Adipose tissue (tissue), 3 donors: Measurements from ENCODE around the gene TRIOBP. TPM values are rescaled to one million over a fixed set of nuclear protein-coding genes. Genes with fewer than 3 reads are reported as not detected.

Experiments
- H3K27ac ChIP-seq: one replicate; pipeline ENCODE4 v1.5.1; 2013; ENCODE audit warnings: low read depth, low read length
- WGBS, 3 donors: extraction: QIAGEN DNeasy Blood & Tissue Kit; methylation state at CpG; one replicate each; pipeline ENCODE4 v1.1.7; 2013; 5-methylcytosine and 5-hydroxymethylcytosine counted together
- polyA plus RNA-seq, 3 donors: library from polyadenylated mRNA; stranded (reverse); fragments of 200-250 nt; gene quantifications; one replicate each; pipeline ENCODE4 v1.2.3, GENCODE V29; 2013
- donor health status: healthy with polysubstance abuse.
- donor health status: Bipolar disorder and iron deficiency.
- donor health status: healthy.

The TRIOBP gene
- polyA plus RNA-seq, 3 donors, result 28.1 to 104 (median 74.8) TPM

DNA sequence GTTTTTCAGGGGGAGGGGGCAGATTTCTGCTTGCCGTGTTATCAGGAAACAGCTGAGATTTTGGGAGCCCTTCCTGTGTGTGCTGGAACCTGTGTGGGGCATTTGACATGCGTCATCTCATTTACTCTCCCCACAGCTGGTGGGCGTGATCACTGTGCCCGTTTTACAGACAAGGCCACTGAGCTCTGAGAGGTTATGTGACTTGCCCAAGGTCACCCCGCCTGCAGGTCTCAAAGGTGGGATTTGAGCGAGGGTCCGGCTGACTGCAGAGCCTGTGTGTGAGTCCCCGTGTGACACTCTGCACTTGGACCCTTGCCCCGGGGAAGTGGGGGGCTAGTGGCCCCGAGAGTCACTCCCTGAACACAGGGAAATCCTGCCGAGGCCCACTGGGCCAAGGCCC, 62.4 kb downstream of the TRIOBP start:
- 85 to 87% (median 86%) methylated on average over 11 of the region's 11 CpGs for WGBS, 3 donors
- H3K27ac ChIP-seq, result no peak overlapping the region

DNA sequence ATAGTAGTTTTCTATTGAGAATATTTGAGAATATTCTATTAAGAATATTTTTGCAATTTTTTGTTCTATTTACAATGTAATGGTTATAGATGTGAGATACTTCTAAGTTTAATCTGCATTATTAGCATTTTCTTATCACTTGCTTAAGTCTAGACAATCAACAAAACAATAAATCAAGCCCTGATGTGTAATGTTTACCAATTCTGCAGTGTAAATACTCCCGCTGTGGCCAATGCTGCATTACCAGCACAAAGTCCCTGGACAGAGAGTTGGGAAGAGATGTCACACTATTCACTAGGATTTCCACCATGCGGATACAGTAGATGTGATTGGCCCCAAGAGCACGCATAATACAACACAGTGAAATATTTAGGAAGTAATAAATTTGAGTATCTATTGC, 63.3 kb downstream of the TRIOBP start:
- no peak overlapping the region for H3K27ac ChIP-seq
- 77 to 97% (median 92%) methylated on average over 3 of the region's 3 CpGs for WGBS, 3 donors

DNA sequence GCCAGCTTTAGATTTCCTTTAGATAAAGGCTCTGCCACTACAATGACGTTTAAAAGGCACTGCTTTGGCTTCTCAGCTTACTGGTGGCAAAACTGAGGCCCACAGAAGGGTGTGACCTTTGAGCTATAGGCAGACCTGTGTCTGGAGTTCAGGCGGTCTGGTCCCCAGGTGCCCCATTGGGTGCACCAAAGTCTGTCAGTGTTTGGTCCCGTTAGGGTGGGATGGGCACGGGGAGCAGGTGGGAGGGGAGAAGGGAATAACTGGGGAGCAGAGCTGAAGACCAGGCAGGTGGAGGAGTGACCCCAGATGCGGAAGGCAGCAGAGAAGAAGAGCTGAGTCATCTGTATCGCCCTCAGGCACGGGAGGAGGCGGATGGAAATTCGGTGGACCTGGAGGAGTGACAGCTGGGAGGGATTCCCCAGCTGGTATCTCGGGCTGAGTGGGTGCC, 65.6 kb downstream of the TRIOBP start:
- WGBS, 3 donors, result 69 to 86% (median 75%) methylated on average over 10 of the region's 10 CpGs
- H3K27ac ChIP-seq, result no peak overlapping the region

DNA sequence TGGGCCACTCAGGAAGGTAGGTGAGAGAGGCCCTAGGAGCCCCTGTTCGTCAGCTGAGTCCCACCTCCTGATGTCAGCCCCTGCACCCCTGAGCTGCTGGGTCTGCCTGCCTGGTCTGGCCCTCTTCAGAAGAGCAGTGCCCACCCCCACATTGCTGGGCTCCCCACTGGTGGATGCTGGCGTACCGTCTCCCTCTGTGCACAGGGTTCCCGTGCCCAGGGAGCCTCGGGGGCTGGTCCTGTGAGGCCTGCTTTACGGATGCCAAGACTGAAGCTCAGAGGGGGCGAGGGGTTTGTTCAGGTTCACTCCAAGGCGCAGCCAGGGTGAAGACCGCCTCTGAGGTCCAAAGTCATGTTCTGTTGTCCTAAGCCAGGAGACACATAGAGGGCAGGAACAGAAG, 66.2 kb downstream of the TRIOBP start:
- WGBS, 3 donors, result 94 to 97% (median 94%) methylated on average over 9 of the region's 9 CpGs
- no peak overlapping the region for H3K27ac ChIP-seq

DNA sequence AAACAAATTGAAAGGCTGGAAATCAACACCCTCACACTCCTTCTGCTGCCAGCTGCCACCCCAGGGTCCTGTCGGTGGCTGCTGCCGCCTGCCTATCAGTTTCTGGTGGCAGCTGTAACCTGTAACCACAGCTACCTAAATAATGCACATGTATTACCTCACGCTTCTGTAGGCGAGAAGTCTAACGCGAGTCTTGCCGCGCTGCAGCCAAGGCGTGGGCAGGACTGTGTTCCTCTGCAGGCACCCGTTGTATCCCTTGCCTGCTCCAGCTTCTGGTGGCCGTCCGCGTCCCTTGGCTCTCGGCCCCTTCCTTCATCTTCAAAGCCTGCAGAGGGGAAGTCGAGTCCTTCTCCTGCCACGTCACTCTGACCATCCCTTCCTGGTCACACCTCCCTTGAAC, 66.8 kb downstream of the TRIOBP start:
- WGBS, 3 donors, result 88 to 94% (median 90%) methylated on average over 16 of the region's 16 CpGs
- no peak overlapping the region for H3K27ac ChIP-seq

DNA sequence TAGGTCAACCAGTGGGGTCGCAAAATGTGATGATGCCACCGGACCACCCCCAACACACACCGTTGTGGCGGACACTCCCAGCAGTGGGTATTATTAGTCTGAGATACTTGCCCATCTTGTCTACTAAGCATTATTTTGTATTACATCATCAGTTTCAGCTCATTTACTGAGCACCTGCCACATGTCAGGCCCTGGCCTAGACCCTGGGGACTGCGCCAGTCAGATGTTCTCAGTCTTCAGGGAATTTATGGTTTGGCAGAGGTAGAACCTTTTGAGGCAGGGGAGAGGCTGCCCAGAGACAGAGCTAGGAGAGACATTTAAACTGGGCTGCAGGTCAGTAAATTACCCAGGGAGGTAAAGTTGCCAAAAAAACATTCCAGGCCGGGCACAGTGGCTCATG, 67.8 kb downstream of the TRIOBP start:
- H3K27ac ChIP-seq, result no peak overlapping the region
- WGBS, 3 donors, result 77 to 82% (median 80%) methylated on average over 6 of the region's 6 CpGs

DNA sequence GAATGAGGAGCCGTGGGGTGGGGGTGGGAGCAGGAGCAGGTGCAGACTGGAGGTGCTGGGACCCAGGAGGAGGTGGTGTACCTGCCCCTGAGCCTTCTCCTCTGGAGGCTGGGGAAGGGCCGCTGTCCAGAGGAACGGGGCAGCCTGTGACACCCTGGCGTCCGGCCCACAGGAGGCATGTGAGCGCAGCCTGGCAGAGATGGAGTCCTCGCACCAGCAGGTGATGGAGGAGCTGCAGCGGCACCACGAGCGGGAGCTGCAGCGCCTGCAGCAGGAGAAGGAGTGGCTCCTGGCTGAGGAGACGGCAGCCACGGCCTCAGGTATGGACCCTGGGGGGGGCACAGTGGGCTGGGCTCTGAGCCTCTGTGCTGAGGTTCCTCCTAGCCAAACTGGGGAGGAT, 68.7 kb downstream of the TRIOBP start:
- H3K27ac ChIP-seq, result no peak overlapping the region

DNA sequence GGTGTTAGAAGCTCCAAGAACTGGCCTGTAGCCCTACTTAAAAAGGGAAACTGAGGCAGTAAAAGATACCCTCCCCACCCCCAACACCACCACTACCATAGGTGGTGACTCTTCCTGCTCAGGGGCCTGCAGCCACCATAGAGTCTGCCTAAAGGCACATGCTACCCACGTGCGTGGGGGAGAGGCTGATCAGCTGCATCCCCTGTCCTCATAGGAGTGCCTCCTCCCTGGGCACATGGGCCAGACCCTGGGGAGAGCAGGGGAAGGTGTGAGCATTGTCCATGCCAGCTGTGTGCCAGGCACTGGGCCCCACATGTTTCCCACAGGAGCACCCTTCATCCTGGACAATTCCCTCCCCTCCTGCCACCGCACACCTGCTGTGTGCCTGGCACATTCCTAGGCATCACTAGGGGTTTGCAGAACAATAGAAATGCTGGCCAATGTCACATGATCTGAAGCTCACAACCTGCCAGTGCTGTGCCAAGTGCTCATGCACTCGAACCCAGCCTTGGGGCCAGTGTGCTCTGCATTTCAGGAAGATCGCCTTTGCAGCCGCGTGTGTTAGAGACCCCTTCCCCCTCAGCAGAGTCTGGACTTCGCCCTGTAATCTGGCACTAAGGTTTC, 69.2 kb downstream of the TRIOBP start:
- no peak overlapping the region for H3K27ac ChIP-seq
- WGBS, 3 donors, result 83 to 87% (median 85%) methylated on average over 8 of the region's 8 CpGs

More for the DNA sequence above, 68.7 kb downstream of the TRIOBP start:
- 83 to 94% (median 93%) methylated on average over 11 to 13 of the region's 13 CpGs for WGBS, 3 donors

DNA sequence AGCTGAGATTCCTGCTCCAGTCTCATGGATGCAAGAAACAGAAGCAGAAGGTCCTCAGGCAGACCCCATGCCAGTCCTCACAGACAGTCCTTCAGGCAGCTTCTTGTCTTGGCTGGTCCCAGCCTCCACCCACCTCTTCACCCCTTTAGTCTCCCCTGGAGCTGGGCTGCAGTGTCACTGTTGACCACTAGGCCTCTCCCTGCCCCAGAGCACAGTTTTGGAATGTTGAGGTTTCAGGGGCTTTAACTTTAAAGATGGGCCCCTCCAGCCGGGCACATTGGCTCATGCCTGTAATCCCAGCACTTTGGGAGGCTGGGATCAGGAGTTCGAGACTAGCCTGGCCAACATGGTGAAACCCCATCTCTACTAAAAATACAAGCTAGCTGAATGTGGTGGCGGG, 71.4 kb downstream of the TRIOBP start:
- WGBS, 3 donors, result 95 to 98% (median 98%) methylated on average over 3 of the region's 3 CpGs
- no peak overlapping the region for H3K27ac ChIP-seq

DNA sequence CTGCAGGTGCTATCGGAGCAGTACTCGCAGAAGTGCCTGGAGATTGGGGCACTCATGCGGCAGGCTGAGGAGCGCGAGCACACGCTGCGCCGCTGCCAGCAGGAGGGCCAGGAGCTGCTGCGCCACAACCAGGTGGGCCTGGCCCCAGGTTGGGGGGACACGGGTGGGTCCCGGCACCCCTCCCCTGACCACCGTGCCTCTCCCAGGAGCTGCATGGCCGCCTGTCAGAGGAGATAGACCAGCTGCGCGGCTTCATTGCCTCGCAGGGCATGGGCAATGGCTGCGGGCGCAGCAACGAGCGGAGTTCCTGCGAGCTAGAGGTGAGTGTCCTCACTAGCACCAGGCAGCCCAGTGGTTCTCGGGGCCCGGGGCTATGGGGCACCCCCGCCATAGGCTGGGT, 72.2 kb downstream of the TRIOBP start:
- no peak overlapping the region for H3K27ac ChIP-seq
- 94 to 96% (median 95%) methylated on average over 24 of the region's 24 CpGs for WGBS, 3 donors

DNA sequence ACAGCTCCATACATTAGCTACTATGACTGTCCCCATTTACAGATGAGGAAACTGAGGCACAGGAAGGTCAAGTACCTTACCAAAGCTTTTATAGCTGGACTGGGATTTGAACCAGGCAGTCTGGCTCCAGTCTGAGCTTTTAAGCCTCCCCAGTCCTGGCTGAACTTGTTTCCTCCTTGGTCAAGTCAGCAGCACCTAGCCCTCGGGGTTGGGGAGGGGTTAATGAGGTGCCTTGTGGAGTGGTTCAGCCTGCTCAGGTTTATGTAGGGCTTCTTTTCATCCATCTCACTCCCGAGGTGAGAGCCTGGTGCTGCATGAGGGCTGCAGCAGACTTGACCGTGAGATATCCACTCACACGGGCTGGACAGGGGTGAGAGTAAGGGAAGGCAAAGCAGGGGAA, 74.2 kb downstream of the TRIOBP start:
- 56 to 62% (median 57%) methylated on average over 4 of the region's 4 CpGs for WGBS, 3 donors
- no peak overlapping the region for H3K27ac ChIP-seq

DNA sequence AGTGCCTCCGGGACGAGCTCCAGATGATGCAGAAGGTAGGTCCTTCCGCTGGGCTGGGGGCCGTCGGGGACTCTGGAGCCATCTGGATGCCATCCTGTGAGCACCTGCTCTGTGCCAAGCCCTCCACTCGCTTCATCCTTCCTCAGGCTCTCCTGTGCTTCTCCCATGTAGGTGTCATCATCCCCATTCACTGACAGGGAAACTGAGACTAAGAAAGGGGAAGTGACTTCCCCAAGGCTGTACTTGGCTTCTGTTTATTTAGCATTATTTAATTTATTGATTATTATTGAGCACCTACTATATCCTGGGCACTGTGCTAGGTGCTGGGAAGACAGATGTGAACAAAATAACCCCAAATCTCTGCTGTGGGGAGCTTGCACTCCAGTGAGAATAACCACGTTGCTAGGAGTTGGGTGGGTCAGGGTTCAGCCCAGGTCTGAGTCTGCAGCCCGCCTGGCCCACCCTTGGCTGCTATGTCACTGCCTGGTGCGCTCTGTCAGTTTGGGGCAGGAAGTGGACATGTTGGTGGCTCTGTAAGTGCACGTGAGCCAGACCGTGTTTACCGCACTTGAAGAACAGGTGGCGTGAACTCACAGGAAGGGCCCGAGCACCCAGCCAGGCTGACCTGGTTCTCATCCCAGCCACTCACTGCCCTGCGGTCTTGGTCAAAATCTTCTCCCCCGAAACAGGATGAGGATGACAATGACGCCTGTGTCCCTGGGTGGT, 75.0 kb downstream of the TRIOBP start:
- H3K27ac ChIP-seq, result no peak overlapping the region
- 88 to 91% (median 90%) methylated on average over 17 of the region's 17 CpGs for WGBS, 3 donors

DNA sequence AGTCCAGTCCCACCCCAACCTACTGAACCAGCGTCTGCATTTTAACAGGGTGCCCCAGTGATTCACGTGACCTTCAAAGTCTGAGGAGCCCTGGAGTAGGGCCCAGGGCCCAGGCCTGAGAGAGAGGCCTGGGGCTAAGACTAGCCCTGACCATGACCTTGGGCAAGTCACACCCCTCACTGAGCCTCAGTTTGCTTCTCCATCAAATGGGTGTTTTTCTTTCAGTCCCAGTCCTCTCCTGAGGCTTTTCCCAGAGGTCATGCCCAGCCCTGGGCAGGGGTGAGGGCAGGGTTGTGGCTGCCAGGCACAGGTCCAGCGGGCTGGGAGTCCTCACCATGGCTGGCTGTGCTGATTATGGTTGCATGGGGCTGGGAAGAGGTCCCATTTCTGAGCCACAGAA, 77.9 kb downstream of the TRIOBP start:
- WGBS, 3 donors, result 70 to 94% (median 91%) methylated on average over 3 of the region's 3 CpGs
- no peak overlapping the region for H3K27ac ChIP-seq

DNA sequence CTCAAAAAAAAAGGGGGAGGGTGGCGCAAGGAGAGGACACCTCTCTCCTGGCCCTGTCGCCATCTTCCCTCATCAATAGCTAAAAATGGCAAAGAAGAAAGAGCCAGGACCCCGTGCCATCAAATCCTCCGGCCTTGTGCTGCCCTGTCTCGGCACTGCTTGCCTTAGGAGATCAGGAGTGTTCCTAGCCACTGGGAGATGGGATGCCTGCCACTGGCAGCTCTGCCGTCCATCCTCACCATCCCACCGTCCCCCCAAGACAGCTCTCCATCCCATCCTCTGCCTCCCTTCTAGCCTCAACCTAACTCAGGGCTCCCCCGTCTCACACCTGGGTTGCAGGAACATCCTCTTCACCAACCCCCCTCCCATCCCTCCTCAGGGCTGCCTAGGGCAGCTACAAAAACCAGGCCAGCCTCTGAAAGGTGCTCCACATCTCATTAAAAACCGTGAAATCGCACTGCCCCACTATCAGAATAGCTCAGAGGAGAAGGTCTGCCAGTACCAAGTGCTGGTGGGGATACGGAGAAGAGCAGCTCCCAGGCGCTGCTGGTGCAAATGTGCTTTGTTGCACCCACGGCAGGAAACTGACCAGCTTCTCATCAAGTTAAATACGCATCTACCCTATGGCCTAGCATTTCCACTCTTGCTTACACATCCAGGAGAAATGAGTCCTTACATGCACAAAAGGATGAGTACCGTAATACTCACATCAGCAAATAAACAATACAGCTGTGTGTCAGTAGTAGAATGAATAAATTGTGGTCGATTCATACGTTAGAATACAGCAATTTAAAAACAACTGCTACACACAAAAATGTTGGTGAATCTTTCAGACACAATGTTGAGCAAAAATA, 79.2 kb downstream of the TRIOBP start:
- WGBS, 3 donors, result 84 to 88% (median 85%) methylated on average over 17 of the region's 17 CpGs
- H3K27ac ChIP-seq, result no peak overlapping the region

DNA sequence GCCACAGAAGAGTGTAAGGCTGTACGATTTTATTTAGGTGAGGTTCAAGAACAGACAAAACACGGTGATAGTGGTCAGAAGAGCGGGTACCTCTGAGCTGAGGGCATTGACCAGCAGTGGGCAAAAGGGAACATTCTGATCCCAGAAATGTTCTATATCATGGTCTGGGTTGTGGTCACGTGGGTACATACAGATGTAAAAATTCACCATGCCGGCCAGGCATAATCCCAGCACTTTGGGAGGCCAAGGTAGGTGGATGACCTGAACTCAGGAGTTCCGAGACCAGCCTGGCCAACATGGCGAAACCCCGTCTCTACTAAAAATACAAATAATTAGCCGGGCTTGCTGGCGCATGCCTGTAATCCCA, 79.8 kb downstream of the TRIOBP start:
- WGBS, 3 donors, result 77 to 83% (median 79%) methylated on average over 10 of the region's 10 CpGs

DNA sequence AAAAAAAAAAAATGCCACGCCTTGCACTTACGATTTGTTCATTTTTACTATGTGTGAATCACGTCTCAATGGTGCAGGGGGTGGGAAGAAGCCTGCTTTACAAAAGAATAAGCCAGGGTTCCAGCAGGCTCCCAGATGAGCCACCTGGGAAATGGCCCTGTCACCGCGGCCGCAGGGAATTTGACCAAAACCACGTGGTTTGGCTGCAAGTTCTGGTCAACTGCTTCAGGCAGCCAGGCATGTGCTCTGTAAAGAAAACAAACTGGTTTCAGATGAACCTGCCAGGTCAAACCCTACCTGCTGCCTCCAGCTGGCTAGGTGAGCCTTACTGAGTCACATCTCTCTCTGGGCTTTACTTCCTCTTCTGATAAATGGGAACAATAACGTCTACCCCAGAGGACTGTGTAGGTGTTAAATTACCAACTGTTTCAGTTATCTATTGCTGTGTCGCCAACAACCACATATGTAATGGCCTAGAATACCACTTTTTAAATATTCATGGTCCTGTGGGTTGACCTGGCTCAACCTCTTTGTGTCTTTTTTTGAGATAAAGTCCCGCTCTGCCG, 80.4 kb downstream of the TRIOBP start:
- 31 to 53% (median 41%) methylated on average over 11 of the region's 11 CpGs for WGBS, 3 donors
- no peak overlapping the region for H3K27ac ChIP-seq

More for the DNA sequence above, 79.8 kb downstream of the TRIOBP start:
- H3K27ac ChIP-seq, result no peak overlapping the region

DNA sequence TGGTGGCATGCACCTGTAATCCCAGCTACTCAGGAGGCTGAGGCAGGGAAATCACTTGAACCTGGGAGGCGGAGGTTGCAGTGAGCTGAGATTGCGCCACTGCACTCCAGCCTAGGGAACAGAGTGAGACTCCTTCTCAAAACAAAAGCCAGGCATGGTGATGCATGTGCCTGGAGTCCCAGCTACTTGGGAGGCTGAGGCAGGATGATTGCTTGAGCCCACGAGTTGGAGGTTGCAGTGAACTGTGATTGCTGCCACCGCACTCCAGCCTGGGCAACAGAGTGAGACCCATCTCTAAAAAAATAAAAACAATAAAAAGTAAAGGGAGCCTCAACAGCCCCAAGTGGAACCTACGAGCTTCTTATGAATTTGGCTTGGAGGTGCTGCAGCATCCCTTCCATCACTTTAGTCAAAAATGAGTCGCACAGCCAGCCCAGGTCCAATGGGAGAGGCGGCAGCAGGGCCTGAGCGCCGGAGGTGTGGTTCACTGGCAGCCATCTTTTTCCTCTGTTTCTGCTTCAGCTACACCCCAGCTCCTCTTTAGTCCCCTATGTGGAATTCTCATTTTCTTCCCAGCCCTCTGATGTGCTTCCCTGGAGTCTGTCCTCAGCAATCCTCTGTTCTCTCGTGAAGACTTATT, 81.6 kb downstream of the TRIOBP start:
- H3K27ac ChIP-seq, result no peak overlapping the region
- 85 to 90% (median 87%) methylated on average over 10 of the region's 10 CpGs for WGBS, 3 donors

DNA sequence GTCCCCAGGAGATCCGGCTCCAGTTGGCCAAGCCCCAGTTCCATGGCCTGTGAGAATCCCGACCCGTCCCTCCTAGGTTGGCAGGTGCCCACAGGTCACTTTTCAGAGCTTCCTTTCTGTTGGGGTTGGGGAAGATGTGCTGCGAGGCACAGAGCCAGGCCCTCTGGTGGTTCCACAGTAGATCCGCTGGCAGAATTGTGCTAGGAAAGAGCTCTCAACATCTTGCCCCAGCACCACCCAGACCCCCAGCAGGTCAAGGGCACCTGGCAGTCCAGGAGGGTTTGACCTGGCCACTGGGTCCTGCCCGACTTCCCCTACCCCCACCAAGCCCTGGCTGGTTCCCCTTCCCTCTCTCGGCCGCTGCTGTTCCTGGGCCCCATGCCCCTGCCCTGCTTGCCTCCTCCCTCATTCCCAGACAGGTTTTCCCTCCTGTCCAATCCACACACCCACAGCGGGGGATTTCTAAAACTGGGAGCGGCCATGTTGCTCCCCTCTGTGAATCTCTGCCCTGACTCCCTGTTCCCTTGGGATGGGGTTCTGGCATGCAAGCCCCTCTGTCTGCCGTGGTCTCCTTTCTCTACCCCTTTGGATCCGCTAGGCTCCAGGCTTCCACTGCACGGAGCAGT, 84.7 kb downstream of the TRIOBP start:
- H3K27ac ChIP-seq, result no peak overlapping the region
- 60 to 66% (median 61%) methylated on average over 13 of the region's 13 CpGs for WGBS, 3 donors
